Mesenchymal stem cell (in vitro differentiated cells and primary cell): ENCODE data around the gene ZDBF2.

Experiments
- DNase-seq: peaks from one replicate; pipeline ENCODE4 v3.0.0-alpha.2; 2013
- H2AFZ ChIP-seq: one replicate; pipeline ENCODE4 v1.6.1; 2013; ENCODE audit warnings: low read depth, mild to moderate bottlenecking, control low read depth, inconsistent platforms, low read length, moderate library complexity
- H2AK5ac ChIP-seq: 2 replicates; pipeline ENCODE4 v1.6.1; 2013; ENCODE audit warnings: low read length, moderate library complexity, mild to moderate bottlenecking, inconsistent platforms; ENCODE audit not compliant: severe bottlenecking
- H2BK120ac ChIP-seq: one replicate; pipeline ENCODE4 v1.6.1; 2013; ENCODE audit warnings: low read depth, mild to moderate bottlenecking, inconsistent platforms, low read length, moderate library complexity
- H2BK12ac ChIP-seq, 2 experiments: one replicate each; pipeline ENCODE4 v1.6.1; 2013; ENCODE audit warnings: inconsistent platforms in 2 of 2, low read length in 2 of 2, mild to moderate bottlenecking in 2 of 2, moderate library complexity in 2 of 2, control low read depth in 1 of 2
- H2BK15ac ChIP-seq: one replicate; pipeline ENCODE4 v1.6.1; 2013; ENCODE audit warnings: mild to moderate bottlenecking, low read depth, inconsistent platforms; ENCODE audit not compliant: poor library complexity, severe bottlenecking
- H2BK5ac ChIP-seq: 2 replicates; pipeline ENCODE4 v1.6.1; 2013; ENCODE audit warnings: low read depth, mild to moderate bottlenecking, low read length, control low read depth, inconsistent platforms; ENCODE audit not compliant: poor library complexity, severe bottlenecking
- H3K14ac ChIP-seq, 2 experiments: one replicate each; pipeline ENCODE4 v1.6.1; 2013; ENCODE audit warnings: inconsistent platforms in 2 of 2, low read length in 2 of 2, control low read depth in 1 of 2, mild to moderate bottlenecking in 1 of 2, moderate library complexity in 1 of 2
- H3K18ac ChIP-seq, 2 experiments: one replicate each; pipeline ENCODE4 v1.6.1; 2013; ENCODE audit warnings: inconsistent platforms in 2 of 2, low read length in 2 of 2, control low read depth in 1 of 2, low read depth in 1 of 2, mild to moderate bottlenecking in 1 of 2
- H3K23ac ChIP-seq, 2 experiments: one replicate each; pipeline ENCODE4 v1.6.1; 2013; ENCODE audit warnings: inconsistent platforms in 2 of 2, low read length in 2 of 2, mild to moderate bottlenecking in 2 of 2, moderate library complexity in 2 of 2, control low read depth in 1 of 2
- H3K27ac ChIP-seq: 2 replicates; pipeline ENCODE4 v1.5.1; 2013; ENCODE audit warnings: mild to moderate bottlenecking, moderate library complexity, low read length, control low read depth, inconsistent platforms; ENCODE audit not compliant: poor library complexity, severe bottlenecking
- H3K27me3 ChIP-seq, 2 experiments: 2 replicates each; pipeline versions ENCODE4 v1.6.1 to v1.7.0; 2013; ENCODE audit warnings: low read length in 2 of 2, mild to moderate bottlenecking in 2 of 2, moderate library complexity in 2 of 2, control low read depth in 1 of 2, inconsistent platforms in 1 of 2; ENCODE audit not compliant: control insufficient read depth in 1 of 2, insufficient read depth in 1 of 2
- H3K36me3 ChIP-seq, 2 experiments: 2 replicates each; pipeline versions ENCODE4 v1.6.1 to v1.7.0; 2013; ENCODE audit warnings: low read length in 2 of 2, control low read depth in 1 of 2, inconsistent platforms in 1 of 2, low read depth in 1 of 2, mild to moderate bottlenecking in 1 of 2; ENCODE audit not compliant: insufficient read depth in 2 of 2, control insufficient read depth in 1 of 2
- H3K4ac ChIP-seq, 2 experiments: one replicate each; pipeline ENCODE4 v1.6.1; 2013; ENCODE audit warnings: inconsistent platforms in 2 of 2, low read length in 2 of 2, mild to moderate bottlenecking in 2 of 2, moderate library complexity in 2 of 2, control low read depth in 1 of 2, low read depth in 1 of 2
- H3K4me1 ChIP-seq: 2 replicates; pipeline ENCODE4 v1.6.1; 2013; ENCODE audit warnings: low read depth, low read length, control low read depth; ENCODE audit not compliant: control insufficient read depth, insufficient read depth
- H3K4me2 ChIP-seq: 2 replicates; pipeline ENCODE4 v1.6.1; 2013; ENCODE audit warnings: low read length, mild to moderate bottlenecking, inconsistent platforms; ENCODE audit not compliant: poor library complexity, severe bottlenecking
- H3K4me3 ChIP-seq, 2 experiments: 2 replicates each; pipeline versions ENCODE4 v1.5.1 to v1.7.0; 2013; ENCODE audit warnings: low read length in 2 of 2, mild to moderate bottlenecking in 2 of 2, control low read depth in 1 of 2, low read depth in 1 of 2; ENCODE audit not compliant: insufficient read depth in 1 of 2
- H3K79me1 ChIP-seq: replicated peaks from 2 replicates; pipeline ENCODE4 v1.6.1; 2013; ENCODE audit warnings: mild to moderate bottlenecking, control low read depth, low read length, inconsistent platforms; ENCODE audit not compliant: poor library complexity, severe bottlenecking
- H3K9ac ChIP-seq: 2 replicates; pipeline ENCODE4 v1.7.0; 2013; ENCODE audit warnings: mild to moderate bottlenecking, low read length, moderate library complexity
- H3K9me3 ChIP-seq: 2 replicates; pipeline ENCODE4 v1.7.0; 2013; ENCODE audit warnings: mild to moderate bottlenecking, low read length; ENCODE audit not compliant: control insufficient read depth
- H4K8ac ChIP-seq: one replicate; pipeline ENCODE4 v1.6.1; 2013; ENCODE audit warnings: inconsistent platforms, mild to moderate bottlenecking, low read length, moderate library complexity
- H4K91ac ChIP-seq: one replicate; pipeline ENCODE4 v1.6.1; 2013; ENCODE audit warnings: mild to moderate bottlenecking, low read length, inconsistent platforms
- WGBS: methylation state at CpG from one replicate; pipeline ENCODE4 v1.1.7; 2013; ENCODE audit warnings: mixed read lengths; 5-methylcytosine and 5-hydroxymethylcytosine counted together

Gene ZDBF2

GRCh38 chr2:206341396-206341795 lies 66.9 kb downstream of the ZDBF2 start:
- no peak overlapping the region for H2BK5ac ChIP-seq
- no peak overlapping the region for H3K23ac ChIP-seq
- no peak overlapping the region for H2BK120ac ChIP-seq
- no peak overlapping the region for H2BK15ac ChIP-seq
- H3K36me3 ChIP-seq = no peaks in the 10 kb centered on the region
- 89% methylated on average over 3 of the region's 4 CpGs for WGBS
- H4K91ac ChIP-seq = no peak overlapping the region
- no peaks in the 10 kb centered on the region for H3K4me1 ChIP-seq
- no peak overlapping the region for H3K14ac ChIP-seq
- no peak overlapping the region for H3K4me3 ChIP-seq
- no peak overlapping the region for H3K4me2 ChIP-seq
- H3K18ac ChIP-seq = no peak overlapping the region
- H2AFZ ChIP-seq = no peak overlapping the region
- no peaks in the 10 kb centered on the region for H3K27me3 ChIP-seq
- H3K9me3 ChIP-seq = peaks cover 10% of the 10 kb centered on the region
- no peak overlapping the region for H3K27ac ChIP-seq
- H3K79me1 ChIP-seq = no peaks in the 10 kb centered on the region
- no peak overlapping the region for H3K9ac ChIP-seq
- H2AK5ac ChIP-seq = no peak overlapping the region
- H4K8ac ChIP-seq = no peak overlapping the region
- H2BK12ac ChIP-seq = no peak overlapping the region
- H3K4ac ChIP-seq = no peak overlapping the region
- DNase-seq = no peak

- no peaks in the 10 kb centered on the region for H3K36me3 ChIP-seq
- H2BK15ac ChIP-seq = no peak overlapping the region
- no peak overlapping the region for H2BK5ac ChIP-seq
- no peaks in the 10 kb centered on the region for H3K4me1 ChIP-seq
- no peak overlapping the region for H3K23ac ChIP-seq
- H3K14ac ChIP-seq = no peak overlapping the region
- peaks cover 10% of the 10 kb centered on the region for H3K9me3 ChIP-seq
- H3K4me3 ChIP-seq = no peak overlapping the region
- no peak overlapping the region for H3K4ac ChIP-seq
- DNase-seq = no peak
- no peak overlapping the region for H4K91ac ChIP-seq
- H3K18ac ChIP-seq = no peak overlapping the region
- WGBS = 97% methylated on average over 4 of the region's 4 CpGs
- H2BK120ac ChIP-seq = no peak overlapping the region
- H2AK5ac ChIP-seq = no peak overlapping the region
- no peaks in the 10 kb centered on the region for H3K79me1 ChIP-seq
- H4K8ac ChIP-seq = no peak overlapping the region
- no peaks in the 10 kb centered on the region for H3K27me3 ChIP-seq
- H3K9ac ChIP-seq = no peak overlapping the region
- H2BK12ac ChIP-seq = no peak overlapping the region
- H3K27ac ChIP-seq = no peak overlapping the region
- H3K4me2 ChIP-seq = no peak overlapping the region
- no peak overlapping the region for H2AFZ ChIP-seq
These were observed 68.7 kb downstream of the ZDBF2 start for GRCh38 chr2:206343144-206343543.

- H3K4me3 ChIP-seq = no peak overlapping the region
- H3K18ac ChIP-seq = no peak overlapping the region
- no peaks in the 10 kb centered on the region for H3K27me3 ChIP-seq
- no peaks in the 10 kb centered on the region for H3K36me3 ChIP-seq
- no peak overlapping the region for H2BK12ac ChIP-seq
- H4K8ac ChIP-seq = no peak overlapping the region
- DNase-seq = no peak
- no peak overlapping the region for H2BK5ac ChIP-seq
- H3K23ac ChIP-seq = no peak overlapping the region
- H3K4me2 ChIP-seq = no peak overlapping the region
- H2AK5ac ChIP-seq = no peak overlapping the region
- H3K27ac ChIP-seq = no peak overlapping the region
- peaks cover 10% of the 10 kb centered on the region for H3K9me3 ChIP-seq
- no peaks in the 10 kb centered on the region for H3K4me1 ChIP-seq
- no peak overlapping the region for H4K91ac ChIP-seq
- H3K9ac ChIP-seq = no peak overlapping the region
- H3K4ac ChIP-seq = no peak overlapping the region
- no peak overlapping the region for H2BK120ac ChIP-seq
- H2AFZ ChIP-seq = no peak overlapping the region
- H3K79me1 ChIP-seq = no peaks in the 10 kb centered on the region
- H3K14ac ChIP-seq = no peak overlapping the region
- 90% methylated on average over 1 of the region's 1 CpG for WGBS
- no peak overlapping the region for H2BK15ac ChIP-seq
These were observed 69.4 kb downstream of the ZDBF2 start for GRCh38 chr2:206343816-206344215.

- no peak overlapping the region for H2BK120ac ChIP-seq
- H3K4me2 ChIP-seq = no peak overlapping the region
- no peaks in the 10 kb centered on the region for H3K27me3 ChIP-seq
- no peak overlapping the region for H3K23ac ChIP-seq
- H3K36me3 ChIP-seq = no peaks in the 10 kb centered on the region
- H3K4me3 ChIP-seq = no peak overlapping the region
- H2AFZ ChIP-seq = no peak overlapping the region
- H3K4ac ChIP-seq = no peak overlapping the region
- no peak overlapping the region for H4K8ac ChIP-seq
- no peak overlapping the region for H4K91ac ChIP-seq
- no peaks in the 10 kb centered on the region for H3K79me1 ChIP-seq
- no peak overlapping the region for H2AK5ac ChIP-seq
- peaks cover 10% of the 10 kb centered on the region for H3K9me3 ChIP-seq
- DNase-seq = no peak
- WGBS = no CpG with 5 or more reads among the region's 3 CpGs
- H3K27ac ChIP-seq = no peak overlapping the region
- no peak overlapping the region for H3K18ac ChIP-seq
- no peak overlapping the region for H2BK15ac ChIP-seq
- no peak overlapping the region for H3K9ac ChIP-seq
- no peak overlapping the region for H3K14ac ChIP-seq
- no peak overlapping the region for H2BK12ac ChIP-seq
- H3K4me1 ChIP-seq = no peaks in the 10 kb centered on the region
- H2BK5ac ChIP-seq = no peak overlapping the region
These were observed 71.1 kb downstream of the ZDBF2 start for GRCh38 chr2:206345606-206346005.
